ENCODE results near the gene CBX8. TPM values are rescaled to one million over a fixed set of nuclear protein-coding genes. Genes with fewer than 3 reads are reported as not detected.

The CBX8 gene
- total RNA-seq, 1 experiment from 2014 or later = 11.3 TPM

GRCh38 chr17:79834565-79835469 is 37.9 kb upstream of the CBX8 start:
- ATAC-seq = no peak
- DNase-seq = peak; percentile 35
- H3K79me2 ChIP-seq (ENCODE audit: low read length) = peaks cover 34% of the 10 kb centered on the region
- H2AFZ ChIP-seq (ENCODE audit: low read length) = no peak overlapping the region
- H4K20me1 ChIP-seq (ENCODE audit: low read length) = peaks cover 39% of the 10 kb centered on the region
- no peak overlapping the region for H3K9ac ChIP-seq (ENCODE audit: low read length)
- H3K9me3 ChIP-seq (ENCODE audit: low read length) = no peaks in the 10 kb centered on the region
- no peaks in the 10 kb centered on the region for H3K9me2 ChIP-seq (replicated peaks; ENCODE audit: low read length)
- peaks cover 31% of the 10 kb centered on the region for H3K4me1 ChIP-seq (ENCODE audit: insufficient read depth, low read length)
- no peak overlapping the region for H3K27ac ChIP-seq (ENCODE audit: low read length)
- H3K27me3 ChIP-seq (ENCODE audit: low read length) = no peaks in the 10 kb centered on the region
- H3K36me3 ChIP-seq (ENCODE audit: low read depth, low read length) = peaks cover 14% of the 10 kb centered on the region; the same call in 1 of the 2 replicates
- no peak overlapping the region for H3K4me2 ChIP-seq (ENCODE audit: low read length)
- ChIA-PET POLR2A (ENCODE audit: unreplicated experiment) (interaction anchor here (0.7 kb wide), 1 partner anchor 11 kb away, joined by 4 read pairs; no protein-coding TSS in a partner anchor), CTCF (interaction anchor here (0.6 to 1.0 kb wide), 4 partner anchors 9 to 89 kb away, joined by 3 read pairs; partner anchors contain the start of gene CBX8)
- no peaks in the 10 kb centered on the region for H3F3A ChIP-seq (ENCODE audit: low read length, unreplicated experiment)
- TF ChIP-seq EZH2phosphoT487 (IDR thresholded peaks at IDR 0.05; ENCODE audit: borderline replicate concordance, low read length) = no peak
- TF ChIP-seq, protein P1, sequence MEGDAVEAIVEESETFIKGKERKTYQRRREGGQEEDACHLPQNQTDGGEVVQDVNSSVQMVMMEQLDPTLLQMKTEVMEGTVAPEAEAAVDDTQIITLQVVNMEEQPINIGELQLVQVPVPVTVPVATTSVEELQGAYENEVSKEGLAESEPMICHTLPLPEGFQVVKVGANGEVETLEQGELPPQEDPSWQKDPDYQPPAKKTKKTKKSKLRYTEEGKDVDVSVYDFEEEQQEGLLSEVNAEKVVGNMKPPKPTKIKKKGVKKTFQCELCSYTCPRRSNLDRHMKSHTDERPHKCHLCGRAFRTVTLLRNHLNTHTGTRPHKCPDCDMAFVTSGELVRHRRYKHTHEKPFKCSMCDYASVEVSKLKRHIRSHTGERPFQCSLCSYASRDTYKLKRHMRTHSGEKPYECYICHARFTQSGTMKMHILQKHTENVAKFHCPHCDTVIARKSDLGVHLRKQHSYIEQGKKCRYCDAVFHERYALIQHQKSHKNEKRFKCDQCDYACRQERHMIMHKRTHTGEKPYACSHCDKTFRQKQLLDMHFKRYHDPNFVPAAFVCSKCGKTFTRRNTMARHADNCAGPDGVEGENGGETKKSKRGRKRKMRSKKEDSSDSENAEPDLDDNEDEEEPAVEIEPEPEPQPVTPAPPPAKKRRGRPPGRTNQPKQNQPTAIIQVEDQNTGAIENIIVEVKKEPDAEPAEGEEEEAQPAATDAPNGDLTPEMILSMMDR (conservative IDR thresholded peaks at IDR 0.05; ENCODE audit: low read depth, low read length) = peak; percentile 94
- intact Hi-C loops (cut with micrococcal nuclease) = loop anchor here (10.0 kb wide), 1 partner anchor 90 kb away; no protein-coding TSS in a partner anchor
- BruUV-seq (replicated peaks) = no TSS peak
- H3K4me3 ChIP-seq (ENCODE audit: low read length) = no peak overlapping the region

DNA sequence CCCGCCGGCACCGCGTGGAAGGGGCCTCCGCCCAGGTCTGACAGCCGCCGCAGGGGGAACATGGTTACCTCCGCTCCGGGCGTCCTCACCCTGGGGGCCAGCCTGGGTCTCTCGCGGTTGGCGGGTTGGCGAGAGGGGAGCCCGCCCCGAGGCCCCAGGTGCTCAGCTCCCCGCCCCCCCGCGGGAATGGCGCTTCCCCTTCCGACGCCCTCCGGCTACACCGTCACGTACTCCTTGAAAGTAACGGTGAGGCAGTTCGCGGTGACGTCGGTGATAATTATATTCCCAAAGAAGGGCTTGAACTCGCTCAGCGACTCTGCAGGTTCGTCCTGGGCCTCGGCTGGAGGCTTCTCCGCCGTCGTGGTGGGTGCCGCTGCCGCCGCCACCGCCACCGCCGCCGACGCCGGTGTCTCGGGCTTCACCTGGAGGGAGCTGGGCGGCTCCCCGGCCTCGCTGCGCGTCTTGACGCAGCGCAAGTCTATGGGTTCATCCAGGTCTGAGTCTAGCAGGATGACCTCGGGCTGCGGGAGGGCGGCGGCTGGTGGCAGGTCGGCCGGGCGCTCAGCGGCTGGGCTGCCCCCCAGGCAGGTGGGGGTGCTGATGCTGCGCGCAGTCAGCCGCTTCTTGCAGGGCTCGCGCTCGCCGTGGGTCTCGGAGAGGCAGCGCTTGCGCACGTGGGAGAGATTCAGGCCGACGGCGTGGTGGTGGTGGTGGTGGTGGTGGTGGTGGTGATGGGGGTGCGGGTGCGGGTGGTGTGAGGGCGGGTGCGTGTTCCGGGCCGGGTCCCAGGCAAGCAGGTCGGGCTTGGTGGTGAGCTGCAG is 37.1 kb upstream of the CBX8 start:
- Histone ChIP-seq H3K9ac (ENCODE audit: low read length) (no peak overlapping the region), H3K36me3 (ENCODE audit: low read depth, low read length) (peaks cover 14% of the 10 kb centered on the region; the same call in 1 of the 2 replicates), H4K20me1 (ENCODE audit: low read length) (peaks cover 39% of the 10 kb centered on the region), H2AFZ (ENCODE audit: low read length) (no peak overlapping the region), H3K27me3 (ENCODE audit: low read length) (no peaks in the 10 kb centered on the region), H3K4me3 (ENCODE audit: low read length) (no peak overlapping the region), H3K79me2 (ENCODE audit: low read length) (peaks cover 34% of the 10 kb centered on the region), H3K9me3 (ENCODE audit: low read length) (no peaks in the 10 kb centered on the region), H3F3A (ENCODE audit: low read length, unreplicated experiment) (no peaks in the 10 kb centered on the region), H3K4me2 (ENCODE audit: low read length) (no peak overlapping the region), H3K4me1 (ENCODE audit: insufficient read depth, low read length) (peaks cover 31% of the 10 kb centered on the region), H3K27ac (ENCODE audit: low read length) (no peak overlapping the region), H3K9me2 (replicated peaks; ENCODE audit: low read length) (no peaks in the 10 kb centered on the region)
- TF ChIP-seq, protein P1 (conservative IDR thresholded peaks at IDR 0.05; ENCODE audit: low read depth, low read length) = no peak
- TF ChIP-seq EZH2 (IDR thresholded peaks at IDR 0.05; ENCODE audit: low read length, unreplicated experiment) (no peak), EZH2phosphoT487 (IDR thresholded peaks at IDR 0.05; ENCODE audit: borderline replicate concordance, low read length) (no peak)
- CTCF ChIA-PET = interaction anchor here (0.5 kb wide), 1 partner anchor 37 kb away, joined by 9 read pairs; the partner anchor contains the start of gene CBX8
- BruUV-seq (replicated peaks) = no TSS peak
- intact Hi-C loops (cut with micrococcal nuclease) = loop anchor here (10.0 kb wide), 1 partner anchor 89 kb away; no protein-coding TSS in a partner anchor
- ATAC-seq (no peak), DNase-seq (no peak)
- POLR2A ChIA-PET (ENCODE audit: unreplicated experiment) = no interaction called here
